IPS-15b (cell line): ENCODE results near the gene TMEM229B.

Source experiments
- H3K27me3 ChIP-seq: one replicate; pipeline ENCODE4 v1.6.1; 2013; ENCODE audit warnings: low read length; ENCODE audit not compliant: control insufficient read depth, insufficient read depth
- H3K36me3 ChIP-seq: one replicate; pipeline ENCODE4 v1.6.1; 2013; ENCODE audit warnings: low read length; ENCODE audit not compliant: control insufficient read depth, insufficient read depth
- H3K4me1 ChIP-seq: one replicate; pipeline ENCODE4 v1.6.1; 2013; ENCODE audit warnings: mild to moderate bottlenecking, low read length; ENCODE audit not compliant: control insufficient read depth, insufficient read depth
- H3K4me3 ChIP-seq: one replicate; pipeline ENCODE4 v1.5.1; 2013; ENCODE audit warnings: low read depth, low read length
- H3K9ac ChIP-seq: one replicate; pipeline ENCODE4 v1.6.1; 2013; ENCODE audit warnings: low read depth, mild to moderate bottlenecking, low read length
- H3K9me3 ChIP-seq: one replicate; pipeline ENCODE4 v1.6.1; 2013; ENCODE audit warnings: mild to moderate bottlenecking, low read length; ENCODE audit not compliant: control insufficient read depth, insufficient read depth

TMEM229B gene

DNA sequence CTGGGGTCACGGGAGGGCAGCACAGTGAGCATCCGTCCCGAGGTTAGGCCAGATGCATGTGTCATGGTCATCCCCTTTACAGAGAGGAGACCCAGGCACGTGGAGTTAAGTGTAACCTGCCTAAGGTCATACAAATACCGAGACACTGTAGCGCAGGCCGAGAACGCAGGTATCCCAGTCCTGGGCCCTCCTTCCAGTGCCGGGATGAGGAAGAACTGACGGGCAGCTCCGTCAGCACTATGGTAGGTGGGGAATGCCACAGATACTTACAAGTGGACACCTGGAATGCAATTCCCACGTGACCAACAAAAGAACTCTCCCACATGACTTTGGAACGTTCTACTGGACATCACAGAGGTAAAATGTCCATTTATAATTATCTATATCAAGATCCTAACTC, 8.7 kb upstream of the TMEM229B start:
- Histone ChIP-seq H3K36me3 (peaks cover 3% of the 10 kb centered on the region), H3K9me3 (peaks cover 7% of the 10 kb centered on the region), H3K27me3 (no peaks in the 10 kb centered on the region), H3K9ac (no peak overlapping the region), H3K4me3 (no peak overlapping the region), H3K4me1 (no peaks in the 10 kb centered on the region)

DNA sequence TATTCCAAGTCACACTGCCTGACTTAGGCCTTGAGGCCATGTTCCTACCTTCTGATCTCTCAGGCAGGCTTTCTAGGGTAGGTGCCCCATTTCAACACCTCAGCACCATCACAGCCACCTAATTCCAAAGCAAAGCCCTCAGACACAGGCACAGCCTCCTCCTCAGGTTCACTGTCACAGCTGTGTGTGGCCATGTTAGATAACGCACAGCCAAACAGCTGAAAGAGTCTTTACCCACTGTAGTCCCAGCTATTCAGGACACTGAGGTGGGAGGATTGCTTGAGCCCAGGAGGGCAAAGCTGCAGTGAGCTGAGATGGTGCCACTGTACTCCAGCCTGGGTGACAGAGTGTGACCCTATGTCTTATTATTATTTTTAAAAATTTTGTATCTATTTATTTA, 7.3 kb upstream of the TMEM229B start:
- Histone ChIP-seq H3K36me3 (peaks cover 3% of the 10 kb centered on the region), H3K27me3 (no peaks in the 10 kb centered on the region), H3K9me3 (peaks cover 7% of the 10 kb centered on the region), H3K9ac (no peak overlapping the region), H3K4me3 (no peak overlapping the region), H3K4me1 (no peaks in the 10 kb centered on the region)

DNA sequence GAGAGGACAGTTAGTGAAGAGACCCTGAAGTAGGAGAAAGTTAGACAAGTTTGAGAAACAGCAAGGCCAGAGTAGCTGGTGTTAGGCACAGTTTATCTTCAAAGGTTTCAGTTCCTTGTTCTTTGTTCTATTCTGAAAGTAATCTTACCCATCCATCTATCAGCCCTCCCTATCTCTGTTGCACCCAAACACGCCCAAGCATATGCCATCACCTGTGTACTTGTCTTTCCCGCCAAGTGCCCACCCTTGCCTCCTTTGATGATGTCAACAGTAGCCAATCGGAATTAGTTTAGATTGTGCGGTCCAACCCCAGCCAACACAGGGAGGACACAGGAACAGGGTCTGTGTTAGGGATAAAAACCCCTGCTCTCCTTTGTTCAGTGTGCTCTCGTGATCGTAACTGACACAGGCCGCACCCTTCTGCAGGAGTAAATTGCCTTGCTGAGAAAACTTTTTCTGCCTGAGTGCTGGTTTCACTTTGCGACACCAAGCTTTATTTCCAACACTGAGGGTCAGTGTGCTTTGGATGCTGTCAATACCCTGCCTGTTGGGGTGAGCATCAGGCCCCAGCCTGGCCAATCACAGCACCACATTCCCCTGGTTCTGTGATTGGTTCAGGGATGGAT, 4.7 kb upstream of the TMEM229B start:
- H3K4me3 ChIP-seq: no peak overlapping the region
- no peaks in the 10 kb centered on the region for H3K4me1 ChIP-seq
- no peaks in the 10 kb centered on the region for H3K27me3 ChIP-seq
- H3K9ac ChIP-seq: no peak overlapping the region
- H3K36me3 ChIP-seq: peaks cover 3% of the 10 kb centered on the region
- H3K9me3 ChIP-seq: peaks cover 7% of the 10 kb centered on the region

DNA sequence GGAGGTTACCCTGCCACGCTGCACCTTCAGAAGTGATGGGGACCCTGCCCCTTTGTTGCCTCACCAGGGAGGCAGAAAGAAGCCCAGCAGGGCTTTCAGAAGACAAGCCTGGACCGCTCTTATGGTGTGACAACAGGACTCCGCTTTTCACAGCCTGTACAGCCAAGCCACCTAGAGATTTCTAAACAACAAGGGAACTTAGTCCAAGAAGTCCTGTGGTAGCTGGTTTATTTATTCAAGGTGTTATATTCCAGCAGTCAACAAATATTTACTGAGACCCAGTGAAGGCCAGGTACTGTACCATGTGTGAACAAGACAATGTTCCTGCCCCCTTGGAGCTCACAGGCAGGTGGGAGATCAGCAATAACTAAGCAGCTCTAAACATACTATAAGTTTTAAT, 4.0 kb upstream of the TMEM229B start:
- Histone ChIP-seq H3K36me3 (peaks cover 3% of the 10 kb centered on the region), H3K4me3 (no peak overlapping the region), H3K4me1 (no peaks in the 10 kb centered on the region), H3K27me3 (no peaks in the 10 kb centered on the region), H3K9me3 (peaks cover 7% of the 10 kb centered on the region), H3K9ac (no peak overlapping the region)

DNA sequence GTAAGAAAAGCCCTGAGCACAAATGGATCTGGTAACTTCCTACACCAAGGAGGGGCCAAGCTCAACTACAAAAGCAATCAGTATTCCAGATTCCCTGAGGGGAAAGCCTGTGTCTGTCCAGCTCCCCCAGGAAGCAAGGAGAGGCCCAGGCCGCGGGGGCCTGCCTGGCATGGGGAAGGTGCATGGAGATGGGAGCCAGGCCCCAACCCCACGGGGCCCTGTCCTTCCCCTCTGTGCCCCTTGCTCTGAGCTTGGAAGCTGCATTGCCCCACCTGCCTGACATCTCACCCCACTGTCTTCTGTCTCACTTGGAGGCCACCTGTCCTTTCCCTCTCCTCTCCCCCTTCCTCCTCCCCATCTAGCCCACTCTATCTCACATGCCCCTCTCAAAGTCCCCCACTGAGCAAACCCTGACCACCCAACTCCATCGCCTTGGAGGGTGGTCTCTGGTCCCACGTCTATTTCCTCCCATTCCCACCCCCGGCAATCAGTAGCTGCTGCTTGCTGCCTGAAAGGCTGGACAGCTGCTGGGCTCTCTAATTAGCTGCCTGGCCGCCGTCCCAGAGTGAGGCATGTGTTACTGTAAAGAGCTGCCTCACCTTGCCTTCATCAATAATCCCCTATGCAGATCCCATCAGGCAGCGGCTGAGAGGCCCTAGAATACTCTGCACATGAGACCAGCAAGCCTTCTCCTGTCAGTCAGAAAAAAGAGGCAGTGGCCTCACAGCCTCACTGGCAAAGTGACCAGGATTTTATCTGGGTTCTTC, 3.4 kb upstream of the TMEM229B start:
- Histone ChIP-seq H3K4me1 (no peaks in the 10 kb centered on the region), H3K36me3 (peaks cover 3% of the 10 kb centered on the region), H3K27me3 (no peaks in the 10 kb centered on the region), H3K9me3 (peaks cover 7% of the 10 kb centered on the region), H3K4me3 (no peak overlapping the region), H3K9ac (no peak overlapping the region)

GRCh38 chr14:67491285-67491684, 2.8 kb upstream of the TMEM229B start:
- no peak overlapping the region for H3K4me3 ChIP-seq
- H3K9me3 ChIP-seq: peaks cover 7% of the 10 kb centered on the region
- H3K36me3 ChIP-seq: peaks cover 3% of the 10 kb centered on the region
- H3K4me1 ChIP-seq: no peaks in the 10 kb centered on the region
- no peaks in the 10 kb centered on the region for H3K27me3 ChIP-seq
- no peak overlapping the region for H3K9ac ChIP-seq

DNA sequence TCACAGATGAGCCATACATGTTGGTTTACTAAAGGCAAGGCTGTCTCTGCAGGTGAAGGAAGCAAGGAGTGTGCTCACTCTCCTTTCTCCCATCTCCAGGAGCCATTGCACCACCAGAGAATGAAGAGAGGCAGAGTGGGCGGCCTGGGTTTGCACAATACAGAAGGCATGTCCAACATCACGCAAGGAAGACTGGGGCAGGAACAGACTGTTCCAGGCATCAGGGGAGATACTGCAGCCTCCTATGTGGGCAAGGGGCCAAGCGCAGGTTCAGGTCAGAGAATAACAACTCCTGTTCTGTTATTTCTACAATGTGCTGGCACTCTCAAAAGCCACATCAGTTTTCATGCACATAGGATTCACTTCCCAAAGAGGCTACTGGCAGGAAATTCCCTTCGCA, 1.7 kb upstream of the TMEM229B start:
- peaks cover 3% of the 10 kb centered on the region for H3K36me3 ChIP-seq
- no peaks in the 10 kb centered on the region for H3K27me3 ChIP-seq
- H3K9ac ChIP-seq: no peak overlapping the region
- no peak overlapping the region for H3K4me3 ChIP-seq
- peaks cover 7% of the 10 kb centered on the region for H3K9me3 ChIP-seq
- no peaks in the 10 kb centered on the region for H3K4me1 ChIP-seq

GRCh38 chr14:67487332-67487731, 1.2 kb downstream of the TMEM229B start:
- no peak overlapping the region for H3K9ac ChIP-seq
- no peaks in the 10 kb centered on the region for H3K4me1 ChIP-seq
- no peaks in the 10 kb centered on the region for H3K27me3 ChIP-seq
- H3K9me3 ChIP-seq: no peaks in the 10 kb centered on the region
- no peaks in the 10 kb centered on the region for H3K36me3 ChIP-seq
- H3K4me3 ChIP-seq: no peak overlapping the region

- H3K4me3 ChIP-seq: no peak overlapping the region
- H3K4me1 ChIP-seq: no peaks in the 10 kb centered on the region
- no peaks in the 10 kb centered on the region for H3K27me3 ChIP-seq
- H3K36me3 ChIP-seq: no peaks in the 10 kb centered on the region
- H3K9me3 ChIP-seq: no peaks in the 10 kb centered on the region
- no peak overlapping the region for H3K9ac ChIP-seq
Observed at GRCh38 chr14:67486890-67487289, 1.6 kb downstream of the TMEM229B start.

DNA sequence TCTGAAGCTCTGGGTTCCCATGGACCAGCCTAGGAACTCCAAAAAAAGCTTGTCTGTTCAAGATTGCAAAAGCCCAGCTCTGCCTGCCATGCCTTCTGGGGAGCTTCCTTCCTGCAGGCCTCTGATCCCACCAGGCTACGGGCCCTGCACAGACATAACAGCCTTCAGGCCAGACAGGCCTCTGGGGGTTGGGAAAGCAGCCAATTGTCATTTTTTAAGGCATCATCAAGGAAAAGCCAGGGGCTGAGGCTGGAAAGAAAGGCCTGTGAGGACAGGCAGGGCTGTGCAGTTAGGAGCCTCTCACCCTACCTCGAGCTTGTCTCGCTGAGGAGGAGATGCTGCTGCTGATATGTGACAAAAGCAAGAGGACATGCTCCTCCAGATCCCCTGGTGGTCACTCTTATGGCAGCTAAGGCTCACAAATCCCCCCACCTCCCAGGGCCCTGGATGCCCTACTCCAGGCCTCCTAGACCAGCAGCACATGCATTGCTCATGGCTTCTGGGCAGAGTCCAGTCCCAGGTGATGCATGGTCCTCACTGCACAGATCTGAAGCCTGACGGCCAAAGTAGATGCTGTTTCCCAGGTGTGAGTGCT, 2.9 kb downstream of the TMEM229B start:
- H3K27me3 ChIP-seq: no peaks in the 10 kb centered on the region
- H3K9me3 ChIP-seq: no peaks in the 10 kb centered on the region
- H3K4me1 ChIP-seq: no peaks in the 10 kb centered on the region
- H3K36me3 ChIP-seq: no peaks in the 10 kb centered on the region
- H3K4me3 ChIP-seq: no peak overlapping the region
- no peak overlapping the region for H3K9ac ChIP-seq

- Histone ChIP-seq H3K9ac (no peak overlapping the region), H3K36me3 (no peaks in the 10 kb centered on the region), H3K9me3 (no peaks in the 10 kb centered on the region), H3K27me3 (no peaks in the 10 kb centered on the region), H3K4me1 (no peaks in the 10 kb centered on the region), H3K4me3 (no peak overlapping the region)
Observed at GRCh38 chr14:67483579-67484285, 4.8 kb downstream of the TMEM229B start.
